Uterus (tissue), 4 donors: ENCODE measurements around the gene CARD11. TPM values are rescaled to one million over a fixed set of nuclear protein-coding genes. Genes with fewer than 3 reads are reported as not detected.

Experiments used
- DNase-seq, 2 donors: peaks; one replicate each; pipeline ENCODE4 v3.0.0-alpha.2; 2019 to 2020
- H3K27ac ChIP-seq, 2 donors: fragments of 200-600 bp; sonication (generic); 1 replicate in 1 of 2; 2 replicates in 1 of 2; pipeline ENCODE4 v1.5.1; 2016 to 2018
- H3K27me3 ChIP-seq, 2 donors: fragments of 200-600 bp; sonication (generic); one replicate each; pipeline ENCODE4 v1.5.1; 2018 to 2019; ENCODE audit warnings: control low read depth in 1 of 2
- H3K36me3 ChIP-seq, 2 donors: fragments of 200-600 bp; sonication (generic); one replicate each; pipeline ENCODE4 v1.5.1; 2019; ENCODE audit warnings: control low read depth in 1 of 2
- H3K4me1 ChIP-seq, 2 donors: fragments of 200-600 bp; sonication (generic); one replicate each; pipeline ENCODE4 v1.5.1; 2018 to 2019; ENCODE audit warnings: control low read depth in 1 of 2
- H3K4me3 ChIP-seq, 2 donors: fragments of 200-600 bp; sonication (generic); 1 replicate in 1 of 2; 2 replicates in 1 of 2; pipeline ENCODE4 v1.5.1; 2018 to 2019; ENCODE audit warnings: mild to moderate bottlenecking in 1 of 2
- H3K9me3 ChIP-seq, 2 donors: fragments of 200-600 bp; sonication (generic); one replicate each; pipeline ENCODE4 v1.5.1; 2019; ENCODE audit warnings: control low read depth in 1 of 2
- POLR2A ChIP-seq, 2 donors: fragments of 450-650 bp; IDR thresholded peaks; one replicate each; pipeline ENCODE4 v1.6.1; 2016; ENCODE audit warnings: antibody characterized with exemption in 2 of 2, mild to moderate bottlenecking in 1 of 2, moderate library complexity in 1 of 2
- intact Hi-C: fragments of 100-400 bp; cut with DNase I; formaldehyde crosslinking; loops from one replicate; pipeline ENCODE4 v1.15.1; 2023; ENCODE audit warnings: low total_unique reads
- total RNA-seq, 4 donors: library from RNA; depleted of rRNA in 3 of 4; stranded (reverse); fragments of >200 nt in 3 of 4; gene quantifications; one replicate each; pipeline versions ENCODE4 v1.1.0 to v1.2.4, GENCODE V29; 2014 to 2023
- TF ChIP-seq, protein P1 (sequence below), 4 experiments: fragments of 200-600 bp in 2 of 4; fragments of 450-650 bp in 2 of 4; sonication (generic) in 2 of 4; IDR thresholded peaks; one replicate each; pipeline ENCODE4 v1.5.1; 2016 to 2019; ENCODE audit warnings: antibody characterized with exemption in 4 of 4, mild to moderate bottlenecking in 2 of 4, moderate library complexity in 1 of 4
- donor health status: DM: yes; HTN: yes; CAD: no.

CARD11 gene
- total RNA-seq, 4 donors from 2014 or later, result 0.95 to 1.0 TPM; not detected in 2

DNA sequence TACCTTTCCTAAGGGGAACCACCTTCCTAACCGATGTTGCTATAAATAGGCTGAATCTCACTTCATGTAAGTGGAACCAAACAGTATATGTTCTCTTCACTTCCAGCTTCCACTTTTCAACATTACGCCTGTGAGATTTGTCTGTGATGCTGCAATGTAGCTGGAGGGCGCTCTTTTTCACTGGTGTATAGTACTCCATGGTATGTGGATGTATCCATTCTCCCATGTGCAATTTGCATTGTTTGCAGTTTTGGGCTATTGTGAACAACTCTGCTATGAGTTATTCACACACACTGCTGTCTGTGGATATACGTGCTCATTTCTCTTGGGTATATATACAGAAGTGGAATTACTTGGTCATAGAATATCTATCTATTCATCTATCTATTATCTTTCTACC is 123.6 kb downstream of the CARD11 start:
- TF ChIP-seq, protein P1, sequence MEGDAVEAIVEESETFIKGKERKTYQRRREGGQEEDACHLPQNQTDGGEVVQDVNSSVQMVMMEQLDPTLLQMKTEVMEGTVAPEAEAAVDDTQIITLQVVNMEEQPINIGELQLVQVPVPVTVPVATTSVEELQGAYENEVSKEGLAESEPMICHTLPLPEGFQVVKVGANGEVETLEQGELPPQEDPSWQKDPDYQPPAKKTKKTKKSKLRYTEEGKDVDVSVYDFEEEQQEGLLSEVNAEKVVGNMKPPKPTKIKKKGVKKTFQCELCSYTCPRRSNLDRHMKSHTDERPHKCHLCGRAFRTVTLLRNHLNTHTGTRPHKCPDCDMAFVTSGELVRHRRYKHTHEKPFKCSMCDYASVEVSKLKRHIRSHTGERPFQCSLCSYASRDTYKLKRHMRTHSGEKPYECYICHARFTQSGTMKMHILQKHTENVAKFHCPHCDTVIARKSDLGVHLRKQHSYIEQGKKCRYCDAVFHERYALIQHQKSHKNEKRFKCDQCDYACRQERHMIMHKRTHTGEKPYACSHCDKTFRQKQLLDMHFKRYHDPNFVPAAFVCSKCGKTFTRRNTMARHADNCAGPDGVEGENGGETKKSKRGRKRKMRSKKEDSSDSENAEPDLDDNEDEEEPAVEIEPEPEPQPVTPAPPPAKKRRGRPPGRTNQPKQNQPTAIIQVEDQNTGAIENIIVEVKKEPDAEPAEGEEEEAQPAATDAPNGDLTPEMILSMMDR (IDR thresholded peaks at IDR 0.05), result no peak
- TF ChIP-seq POLR2A (IDR thresholded peaks at IDR 0.05), result no peak

DNA sequence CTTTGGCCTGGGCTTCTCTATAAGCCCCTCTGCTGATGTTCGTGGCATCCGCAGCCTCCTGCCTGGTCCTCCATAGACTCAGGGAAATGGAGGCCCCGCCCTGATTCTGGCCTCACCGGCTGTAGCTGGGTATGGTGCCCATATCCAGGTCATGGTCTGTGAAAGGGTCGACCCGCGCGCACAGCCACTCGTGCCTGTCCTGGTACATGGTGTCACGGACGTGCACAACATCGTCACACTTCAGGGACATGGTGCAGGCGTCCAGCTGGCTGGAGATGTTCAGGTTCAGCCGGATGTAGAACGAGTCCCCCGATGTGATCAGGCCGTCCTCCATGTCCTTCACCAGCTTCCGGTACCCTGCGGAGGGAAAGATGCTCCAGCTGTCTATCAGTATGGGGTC is 124.4 kb downstream of the CARD11 start:
- H3K9me3 ChIP-seq, result no peaks in the 10 kb centered on the region
- H3K4me3 ChIP-seq, result no peak overlapping the region
- H3K36me3 ChIP-seq, result no peaks in the 10 kb centered on the region
- no peak overlapping the region for H3K27ac ChIP-seq
- TF ChIP-seq POLR2A (IDR thresholded peaks at IDR 0.05), result no peak
- TF ChIP-seq, protein P1 (IDR thresholded peaks at IDR 0.05), result no peak
- intact Hi-C loops, result no loop called here
- DNase-seq, result no peak
- H3K27me3 ChIP-seq, result no peaks in the 10 kb centered on the region
- no peaks in the 10 kb centered on the region for H3K4me1 ChIP-seq

More for the DNA sequence above, 123.6 kb downstream of the CARD11 start:
- no peaks in the 10 kb centered on the region for H3K4me1 ChIP-seq
- no peak for DNase-seq
- no peaks in the 10 kb centered on the region for H3K27me3 ChIP-seq
- no peaks in the 10 kb centered on the region for H3K9me3 ChIP-seq
- H3K4me3 ChIP-seq, result no peak overlapping the region
- intact Hi-C loops, result no loop called here
- H3K27ac ChIP-seq, result no peak overlapping the region
- H3K36me3 ChIP-seq, result no peaks in the 10 kb centered on the region

DNA sequence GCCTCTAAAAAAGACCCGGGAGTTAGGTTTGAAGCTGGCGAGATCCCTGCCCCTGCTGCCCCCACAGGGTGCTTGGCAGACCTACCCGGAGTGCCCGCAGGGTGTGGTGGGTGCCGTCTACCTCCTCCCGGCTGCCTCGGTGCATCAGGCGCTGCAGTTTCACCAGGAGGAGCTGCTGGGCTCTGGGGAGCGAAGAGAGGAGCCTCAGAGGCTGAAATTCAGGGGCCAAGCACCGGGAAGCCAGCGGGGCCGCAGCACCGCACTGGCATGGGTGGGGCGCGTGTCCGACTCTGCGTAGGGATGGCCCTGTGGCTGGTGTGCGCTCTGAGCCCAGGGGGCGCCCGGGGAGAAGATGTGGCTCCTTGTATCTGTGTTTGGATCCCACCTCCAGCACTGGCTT is 125.3 kb downstream of the CARD11 start:
- H3K36me3 ChIP-seq, result no peaks in the 10 kb centered on the region
- H3K4me3 ChIP-seq, result no peak overlapping the region
- TF ChIP-seq, protein P1 (IDR thresholded peaks at IDR 0.05), result no peak
- TF ChIP-seq POLR2A (IDR thresholded peaks at IDR 0.05), result no peak
- no peaks in the 10 kb centered on the region for H3K27me3 ChIP-seq
- no peaks in the 10 kb centered on the region for H3K4me1 ChIP-seq
- H3K9me3 ChIP-seq, result no peaks in the 10 kb centered on the region
- no peak overlapping the region for H3K27ac ChIP-seq
- intact Hi-C loops, result no loop called here
- DNase-seq, result no peak

DNA sequence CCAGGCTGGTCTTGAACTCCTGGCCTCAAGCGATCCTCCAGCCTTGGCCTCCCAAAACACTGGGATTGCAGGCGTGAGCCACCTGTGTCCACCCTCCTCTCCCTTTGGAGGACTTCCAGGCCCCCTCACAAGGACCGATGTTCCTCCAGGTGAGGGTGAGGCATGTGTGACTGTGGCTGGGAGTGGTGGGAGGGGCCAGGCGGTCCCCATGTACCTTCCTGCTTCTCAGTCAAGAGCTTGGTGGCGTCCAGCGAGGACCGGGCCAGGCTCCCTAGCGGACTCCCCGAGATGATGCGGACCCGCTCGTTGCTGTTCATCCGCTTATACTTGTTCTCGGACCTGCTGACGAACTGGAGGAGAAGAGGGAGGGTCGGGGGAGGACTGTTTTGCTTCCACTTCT is 128.6 kb downstream of the CARD11 start:
- intact Hi-C loops, result no loop called here
- no peaks in the 10 kb centered on the region for H3K36me3 ChIP-seq
- H3K9me3 ChIP-seq, result no peaks in the 10 kb centered on the region
- H3K27me3 ChIP-seq, result no peaks in the 10 kb centered on the region
- no peak for TF ChIP-seq POLR2A (IDR thresholded peaks at IDR 0.05)
- TF ChIP-seq, protein P1 (IDR thresholded peaks at IDR 0.05), result no peak
- H3K4me1 ChIP-seq, result no peaks in the 10 kb centered on the region
- H3K27ac ChIP-seq, result no peak overlapping the region
- DNase-seq, result no peak
- no peak overlapping the region for H3K4me3 ChIP-seq

DNA sequence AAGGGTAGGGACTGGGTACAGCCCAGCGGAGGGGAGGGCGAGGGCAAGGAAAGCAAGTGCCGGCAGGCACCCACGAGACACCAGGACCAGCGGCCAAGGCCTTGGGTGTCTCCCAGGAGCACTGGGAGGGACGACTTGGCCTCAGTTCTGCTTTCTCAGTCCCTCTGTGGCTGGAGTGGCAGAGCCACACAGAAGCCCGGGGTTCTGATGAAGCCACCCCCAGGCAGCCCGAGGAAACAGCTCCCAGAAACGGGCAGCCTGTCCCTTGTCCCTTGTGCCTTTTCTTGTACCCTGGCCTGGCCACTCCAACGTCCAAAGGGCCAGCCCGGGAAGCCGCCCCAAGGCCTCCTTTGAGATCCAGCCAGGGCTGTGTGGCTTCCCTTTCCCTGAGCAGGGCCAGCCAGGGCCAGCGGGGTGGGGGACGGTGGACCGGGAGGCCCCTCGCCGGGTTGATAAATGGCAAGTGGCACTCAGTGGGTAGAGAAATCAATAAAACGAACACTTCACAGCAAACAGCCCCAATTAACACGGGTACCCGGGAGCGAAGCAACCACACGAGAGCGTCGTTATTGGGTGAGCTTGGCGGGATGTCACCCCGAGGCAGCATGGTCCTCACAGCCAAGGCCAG is 129.8 kb downstream of the CARD11 start:
- Histone ChIP-seq H3K36me3 (no peaks in the 10 kb centered on the region), H3K27ac (no peak overlapping the region), H3K4me3 (no peak overlapping the region), H3K9me3 (no peaks in the 10 kb centered on the region), H3K4me1 (no peaks in the 10 kb centered on the region), H3K27me3 (no peaks in the 10 kb centered on the region)
- intact Hi-C loops, result no loop called here
- no peak for DNase-seq
- TF ChIP-seq POLR2A (IDR thresholded peaks at IDR 0.05), result no peak
- TF ChIP-seq, protein P1 (IDR thresholded peaks at IDR 0.05), result no peak
